ENCODE data around the gene ACAD9. TPM values are rescaled to one million over a fixed set of nuclear protein-coding genes. Genes with fewer than 3 reads are reported as not detected.

Gene ACAD9
- total RNA-seq, 5 donors from 2014 or later (not counting 1 experiment from before 2014, with no cell fraction given) = 45.1 to 91.5 (median 54.3) TPM

DNA sequence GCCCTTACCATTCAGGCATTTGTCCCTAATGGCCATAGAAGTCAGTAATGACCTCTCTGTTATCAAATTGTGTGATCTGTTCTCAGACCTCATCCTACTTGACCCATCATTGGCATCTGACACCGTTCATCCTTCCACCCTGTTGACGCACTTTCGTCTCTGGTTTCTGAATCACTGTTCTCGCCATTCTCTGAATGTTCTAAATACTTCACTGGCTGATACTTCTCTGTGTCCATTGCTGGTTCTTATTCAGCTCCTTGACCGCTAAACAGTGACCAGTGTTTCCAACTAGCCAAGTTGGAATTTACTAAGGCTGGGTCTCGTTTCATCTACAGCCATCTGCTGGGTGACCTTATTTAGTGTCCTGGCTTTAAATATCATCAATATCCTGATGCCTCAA, 2.2 kb downstream of the ACAD9 start:
- Histone ChIP-seq H3K27ac (ENCODE audit: low read length) (no peak overlapping the region), H3K4me3 (ENCODE audit: control insufficient read depth in 1 of 2, extremely low read depth in 1 of 2, low read length in 1 of 2) (no peak overlapping the region), H3K9me3 (no peaks in the 10 kb centered on the region), H3K36me3 (ENCODE audit: control insufficient read depth in 2 of 2, extremely low read depth in 1 of 2, insufficient read depth in 1 of 2, low read length in 1 of 2) (peaks cover 7 to 34% of the 10 kb centered on the region in 2 donors), H3K4me1 (ENCODE audit: control insufficient read depth in 1 of 2, extremely low read depth in 1 of 2, insufficient read depth in 2 of 2, low read length in 2 of 2) (peaks cover 14 to 51% of the 10 kb centered on the region in 2 experiments), H3K27me3 (replicated peaks in 1 of 2; ENCODE audit: control insufficient read depth in 2 of 2, extremely low read depth in 1 of 2, insufficient read depth in 2 of 2, low read length in 1 of 2) (no peaks in the 10 kb centered on the region)
- ChIA-PET CTCF (interaction anchor here in 1 of 2 donors (0.6 kb wide), 1 partner anchor 29 kb away, joined by 3 read pairs; no protein-coding TSS in a partner anchor), POLR2A (interaction anchor here in 1 of 2 donors (0.7 kb wide), 1 partner anchor 200 kb away, joined by 3 read pairs; no protein-coding TSS in a partner anchor)
- H3K27me3 Mint-ChIP-seq = no peaks in the 10 kb centered on the region
- H3K4me3 Mint-ChIP-seq = peak overlapping the region; percentile 32 to 90 (median 71)
- H3K9me3 Mint-ChIP-seq = no peaks in the 10 kb centered on the region
- peak overlapping the region in 1 of 2 donors; percentile 12 for H3K27ac Mint-ChIP-seq
- ATAC-seq (replicated peaks in 1 of 4) (no peak), DNase-seq (no peak)
- H3K36me3 Mint-ChIP-seq = peaks cover 17% of the 10 kb centered on the region
- WGBS (ENCODE audit: insufficient coverage) = 90% methylated on average over 6 of the region's 6 CpGs
- H3K4me1 Mint-ChIP-seq = peaks cover 59 to 70% (median 60%) of the 10 kb centered on the region in 3 donors

DNA sequence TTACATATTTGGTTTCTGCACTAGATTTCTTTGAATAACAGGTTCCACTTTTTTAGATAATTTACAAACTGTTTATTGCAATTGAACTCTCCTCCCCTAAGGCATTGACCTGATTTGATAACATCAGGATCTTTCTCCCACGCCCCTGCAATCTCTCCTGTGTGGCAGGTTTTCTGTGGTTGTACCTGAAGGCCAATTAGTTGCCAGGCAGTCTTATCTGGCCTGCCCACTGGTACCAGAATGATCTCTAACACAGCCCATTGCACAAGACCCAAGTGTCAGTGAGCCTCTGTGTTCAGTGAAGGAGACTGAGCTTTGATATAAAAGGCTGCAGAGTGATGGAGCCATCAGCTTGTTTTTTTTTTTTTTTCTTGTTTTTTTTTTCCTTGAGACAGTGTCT, 3.3 kb downstream of the ACAD9 start:
- H3K36me3 Mint-ChIP-seq = peaks cover 19% of the 10 kb centered on the region
- Histone ChIP-seq H3K4me1 (ENCODE audit: control insufficient read depth in 1 of 2, extremely low read depth in 1 of 2, insufficient read depth in 2 of 2, low read length in 2 of 2) (peaks cover 14 to 51% of the 10 kb centered on the region in 2 experiments), H3K27me3 (replicated peaks in 1 of 2; ENCODE audit: control insufficient read depth in 2 of 2, extremely low read depth in 1 of 2, insufficient read depth in 2 of 2, low read length in 1 of 2) (no peaks in the 10 kb centered on the region), H3K27ac (ENCODE audit: low read length) (no peak overlapping the region), H3K9me3 (no peaks in the 10 kb centered on the region), H3K36me3 (ENCODE audit: control insufficient read depth in 2 of 2, extremely low read depth in 1 of 2, insufficient read depth in 1 of 2, low read length in 1 of 2) (peaks cover 7 to 41% of the 10 kb centered on the region in 2 donors), H3K4me3 (ENCODE audit: control insufficient read depth in 1 of 2, extremely low read depth in 1 of 2, low read length in 1 of 2) (no peak overlapping the region)
- no peaks in the 10 kb centered on the region for H3K27me3 Mint-ChIP-seq
- CTCF ChIA-PET = interaction anchor here (0.6 to 1.1 kb wide), 4 partner anchors 43 to 263 kb away, joined by 3 to 6 read pairs (median 4); no protein-coding TSS in a partner anchor
- H3K9me3 Mint-ChIP-seq = no peaks in the 10 kb centered on the region
- DNase-seq (no peak), ATAC-seq (replicated peaks in 1 of 4) (no peak)
- no peak overlapping the region for H3K4me3 Mint-ChIP-seq
- H3K4me1 Mint-ChIP-seq = peaks cover 54 to 64% (median 54%) of the 10 kb centered on the region in 3 donors
- WGBS (ENCODE audit: insufficient coverage) = no CpG with 5 or more reads among the region's 1 CpG
- no peak overlapping the region for H3K27ac Mint-ChIP-seq
- POLR2A ChIA-PET = interaction anchor here in 1 of 2 donors (0.6 kb wide), 2 partner anchors 587 to 766 kb away, joined by 3 to 4 read pairs; no protein-coding TSS in a partner anchor

DNA sequence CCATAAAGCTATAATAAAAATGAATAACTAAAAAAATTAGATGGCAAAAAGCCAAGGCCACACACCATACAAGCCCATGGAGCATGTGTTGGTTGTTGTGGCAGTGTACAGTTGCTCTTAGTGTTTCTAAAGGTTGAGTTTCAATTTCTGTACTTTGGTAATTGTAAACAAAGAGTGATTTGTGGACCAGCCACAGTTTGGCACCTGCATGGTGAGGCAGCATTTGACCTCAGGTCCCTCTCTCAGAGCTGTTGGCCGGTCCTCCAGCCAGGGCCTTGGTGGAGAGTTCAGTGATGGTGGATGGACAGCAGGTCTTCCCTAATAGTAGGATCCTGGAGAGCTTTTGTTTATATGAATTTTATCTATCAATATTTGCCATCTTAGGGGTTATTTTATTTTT, 5.6 kb downstream of the ACAD9 start:
- Mint-ChIP-seq H3K27ac (peak overlapping the region in 1 of 2 donors; percentile 11), H3K4me1 (peaks cover 34 to 41% (median 36%) of the 10 kb centered on the region in 3 donors), H3K4me3 (no peak overlapping the region), H3K36me3 (peaks cover 22% of the 10 kb centered on the region), H3K27me3 (no peaks in the 10 kb centered on the region), H3K9me3 (no peaks in the 10 kb centered on the region)
- Histone ChIP-seq H3K9me3 (no peaks in the 10 kb centered on the region), H3K4me3 (ENCODE audit: control insufficient read depth in 1 of 2, extremely low read depth in 1 of 2, low read length in 1 of 2) (no peak overlapping the region), H3K27me3 (replicated peaks in 1 of 2; ENCODE audit: control insufficient read depth in 2 of 2, extremely low read depth in 1 of 2, insufficient read depth in 2 of 2, low read length in 1 of 2) (no peaks in the 10 kb centered on the region), H3K36me3 (ENCODE audit: control insufficient read depth in 2 of 2, extremely low read depth in 1 of 2, insufficient read depth in 1 of 2, low read length in 1 of 2) (peaks cover 7 to 47% of the 10 kb centered on the region in 2 donors), H3K4me1 (ENCODE audit: control insufficient read depth in 1 of 2, extremely low read depth in 1 of 2, insufficient read depth in 2 of 2, low read length in 2 of 2) (peaks cover 7 to 31% of the 10 kb centered on the region in 2 experiments), H3K27ac (ENCODE audit: low read length) (no peak overlapping the region)
- CTCF ChIA-PET = no interaction called here
- ATAC-seq (replicated peaks in 1 of 4) (no peak), DNase-seq (no peak)
- WGBS (ENCODE audit: insufficient coverage) = no CpG with 5 or more reads among the region's 1 CpG
- POLR2A ChIA-PET = no interaction called here

- Histone ChIP-seq H3K27me3 (replicated peaks in 1 of 2; ENCODE audit: control insufficient read depth in 2 of 2, extremely low read depth in 1 of 2, insufficient read depth in 2 of 2, low read length in 1 of 2) (no peaks in the 10 kb centered on the region), H3K27ac (ENCODE audit: low read length) (no peak overlapping the region), H3K4me1 (ENCODE audit: control insufficient read depth in 1 of 2, extremely low read depth in 1 of 2, insufficient read depth in 2 of 2, low read length in 2 of 2) (no peaks in the 10 kb centered on the region), H3K4me3 (ENCODE audit: control insufficient read depth in 1 of 2, extremely low read depth in 1 of 2, low read length in 1 of 2) (no peak overlapping the region), H3K9me3 (no peaks in the 10 kb centered on the region), H3K36me3 (ENCODE audit: control insufficient read depth in 2 of 2, extremely low read depth in 1 of 2, insufficient read depth in 1 of 2, low read length in 1 of 2) (peaks cover 10 to 41% of the 10 kb centered on the region in 2 donors)
- H3K36me3 Mint-ChIP-seq = peaks cover 18% of the 10 kb centered on the region
- H3K9me3 Mint-ChIP-seq = no peaks in the 10 kb centered on the region
- no peak for DNase-seq
- no peak for ATAC-seq (replicated peaks in 1 of 4)
- H3K27me3 Mint-ChIP-seq = no peaks in the 10 kb centered on the region
- no peak overlapping the region for H3K27ac Mint-ChIP-seq
- 100% methylated on average over 1 of the region's 7 CpGs for WGBS (ENCODE audit: insufficient coverage)
- H3K4me3 Mint-ChIP-seq = no peak overlapping the region
- peaks cover 0 to under 1% (median 0%) of the 10 kb centered on the region in 3 donors for H3K4me1 Mint-ChIP-seq
- ChIA-PET CTCF (interaction anchor here in 1 of 2 donors (0.6 kb wide), 1 partner anchor 14 kb away, joined by 3 read pairs; no protein-coding TSS in a partner anchor), POLR2A (interaction anchor here in 1 of 2 donors (1.1 kb wide), 1 partner anchor 9 kb away, joined by 7 read pairs; no protein-coding TSS in a partner anchor)
These were observed 9.9 kb downstream of the ACAD9 start for GRCh38 chr3:128889139-128889894.

- no peaks in the 10 kb centered on the region for H3K9me3 ChIP-seq
- DNase-seq = no peak
- H3K36me3 ChIP-seq (ENCODE audit: control insufficient read depth in 2 of 2, extremely low read depth in 1 of 2, insufficient read depth in 1 of 2, low read length in 1 of 2) = peaks cover 29 to 75% of the 10 kb centered on the region in 2 donors
- peaks cover 58% of the 10 kb centered on the region for H3K36me3 Mint-ChIP-seq
- H3K27ac ChIP-seq (ENCODE audit: low read length) = no peak overlapping the region
- 92% methylated on average over 7 of the region's 11 CpGs for WGBS (ENCODE audit: insufficient coverage)
- no peak for ATAC-seq (replicated peaks in 1 of 4)
- ChIA-PET CTCF (no interaction called here), POLR2A (no interaction called here)
- no peak overlapping the region for H3K4me3 Mint-ChIP-seq
- no peak overlapping the region for H3K4me3 ChIP-seq (ENCODE audit: control insufficient read depth in 1 of 2, extremely low read depth in 1 of 2, low read length in 1 of 2)
- no peaks in the 10 kb centered on the region for H3K4me1 Mint-ChIP-seq
- H3K27me3 Mint-ChIP-seq = no peaks in the 10 kb centered on the region
- no peaks in the 10 kb centered on the region for H3K4me1 ChIP-seq (ENCODE audit: control insufficient read depth in 1 of 2, extremely low read depth in 1 of 2, insufficient read depth in 2 of 2, low read length in 2 of 2)
- H3K27ac Mint-ChIP-seq = no peak overlapping the region
- H3K27me3 ChIP-seq (replicated peaks in 1 of 2; ENCODE audit: control insufficient read depth in 2 of 2, extremely low read depth in 1 of 2, insufficient read depth in 2 of 2, low read length in 1 of 2) = no peaks in the 10 kb centered on the region
- H3K9me3 Mint-ChIP-seq = no peaks in the 10 kb centered on the region
These were observed 16.6 kb downstream of the ACAD9 start for GRCh38 chr3:128895843-128896697.

DNA sequence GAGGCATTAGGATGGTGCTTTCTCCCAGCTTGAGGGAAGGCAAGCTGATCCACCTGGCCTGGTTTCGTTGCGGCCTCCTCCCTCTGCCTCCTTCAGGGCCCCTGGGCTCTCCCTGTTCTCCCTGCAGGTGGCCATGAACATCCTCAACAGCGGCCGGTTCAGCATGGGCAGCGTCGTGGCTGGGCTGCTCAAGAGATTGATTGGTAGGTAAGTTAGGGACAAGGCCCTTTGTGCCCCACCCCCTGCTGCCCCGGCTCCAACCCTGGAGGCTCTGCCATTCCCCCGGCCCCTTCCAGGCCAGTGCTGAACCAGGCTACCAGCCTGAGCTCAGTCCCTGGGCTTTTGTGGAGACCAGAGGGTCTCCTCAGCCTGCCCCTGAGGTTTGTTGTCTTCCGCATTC, 23.0 kb downstream of the ACAD9 start:
- H3K27ac Mint-ChIP-seq = no peak overlapping the region
- POLR2A ChIA-PET = no interaction called here

More for the DNA sequence above, 23.0 kb downstream of the ACAD9 start:
- no peak for ATAC-seq (replicated peaks in 1 of 4)
- Mint-ChIP-seq H3K4me3 (no peak overlapping the region), H3K36me3 (peaks cover 74% of the 10 kb centered on the region), H3K9me3 (no peaks in the 10 kb centered on the region), H3K4me1 (no peaks in the 10 kb centered on the region), H3K27me3 (no peaks in the 10 kb centered on the region)
- no peaks in the 10 kb centered on the region for H3K27me3 ChIP-seq (replicated peaks in 1 of 2; ENCODE audit: control insufficient read depth in 2 of 2, extremely low read depth in 1 of 2, insufficient read depth in 2 of 2, low read length in 1 of 2)
- H3K4me3 ChIP-seq (ENCODE audit: control insufficient read depth in 1 of 2, extremely low read depth in 1 of 2, low read length in 1 of 2) = no peak overlapping the region
- no peak overlapping the region for H3K27ac ChIP-seq (ENCODE audit: low read length)
- CTCF ChIA-PET = interaction anchor here in 1 of 2 donors (1.0 to 1.1 kb wide), 2 partner anchors 10 to 27 kb away, joined by 3 read pairs; no protein-coding TSS in a partner anchor
- H3K4me1 ChIP-seq (ENCODE audit: control insufficient read depth in 1 of 2, extremely low read depth in 1 of 2, insufficient read depth in 2 of 2, low read length in 2 of 2) = no peaks in the 10 kb centered on the region
- DNase-seq = no peak
- no peaks in the 10 kb centered on the region for H3K9me3 ChIP-seq
- peaks cover 32 to 88% of the 10 kb centered on the region in 2 donors for H3K36me3 ChIP-seq (ENCODE audit: control insufficient read depth in 2 of 2, extremely low read depth in 1 of 2, insufficient read depth in 1 of 2, low read length in 1 of 2)
- 97% methylated on average over 7 of the region's 9 CpGs for WGBS (ENCODE audit: insufficient coverage)

Data from T-cell (primary cell).